ENCODE results near the gene FLT3LG.

- TF ChIP-seq CTCF (conservative IDR thresholded peaks at IDR 0.05; ENCODE audit: low read depth, low read length) = no peak
- TF ChIP-seq EZH2 (IDR thresholded peaks at IDR 0.05; ENCODE audit: low read length, unreplicated experiment) = no peak
- TF ChIP-seq EZH2phosphoT487 (IDR thresholded peaks at IDR 0.05; ENCODE audit: borderline replicate concordance, low read length) = no peak
Observed at GRCh38 chr19:49486710-49487276, 12.8 kb downstream of the FLT3LG start.
